Epithelial cell of proximal tubule (primary cell): ENCODE data around the gene BEND6. TPM values are rescaled to one million over a fixed set of nuclear protein-coding genes. Genes with fewer than 3 reads are reported as not detected.

Experiments used
- DNase-seq: peaks from one replicate; pipeline ENCODE4 v3.0.0-alpha.2; 2011; ENCODE audit warnings: low read depth
- H3K4me3 ChIP-seq: 2 replicates; pipeline ENCODE4 v1.5.1; 2011; ENCODE audit warnings: low read depth, mild to moderate bottlenecking, low read length
- total RNA-seq: library from RNA; depleted of rRNA; stranded (reverse); fragments of >200 nt; gene quantifications from 2 replicates; pipeline ENCODE4 v1.2.3, GENCODE V29; 2015
- TF ChIP-seq, protein P1 (sequence below): conservative IDR thresholded peaks from 2 replicates; pipeline ENCODE4 v1.5.1; 2012; ENCODE audit warnings: low read depth, mild to moderate bottlenecking, low read length

Gene BEND6
- total RNA-seq, 1 donor from 2014 or later: 6.1 TPM

DNA sequence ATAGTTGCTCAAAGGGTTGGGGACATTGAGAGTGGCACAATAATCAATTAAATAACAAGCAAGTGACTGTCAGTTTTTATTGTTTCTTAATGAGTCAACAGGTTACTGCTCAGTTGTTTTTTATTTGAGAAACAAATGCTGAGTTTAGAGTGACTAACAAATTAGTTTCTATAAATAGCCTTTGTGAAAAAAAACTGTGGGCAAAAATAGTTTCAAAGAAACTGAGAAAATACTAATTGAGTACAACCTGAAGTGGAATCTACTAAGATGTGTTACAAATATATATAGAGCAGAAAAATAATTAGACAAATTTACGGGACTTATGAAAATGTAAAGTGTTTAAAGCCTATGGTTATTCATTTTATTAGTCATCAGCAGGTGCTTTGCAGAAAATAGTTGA lies 22.3 kb downstream of the BEND6 start:
- DNase-seq: no peak
- H3K4me3 ChIP-seq: no peak overlapping the region
- TF ChIP-seq, protein P1, sequence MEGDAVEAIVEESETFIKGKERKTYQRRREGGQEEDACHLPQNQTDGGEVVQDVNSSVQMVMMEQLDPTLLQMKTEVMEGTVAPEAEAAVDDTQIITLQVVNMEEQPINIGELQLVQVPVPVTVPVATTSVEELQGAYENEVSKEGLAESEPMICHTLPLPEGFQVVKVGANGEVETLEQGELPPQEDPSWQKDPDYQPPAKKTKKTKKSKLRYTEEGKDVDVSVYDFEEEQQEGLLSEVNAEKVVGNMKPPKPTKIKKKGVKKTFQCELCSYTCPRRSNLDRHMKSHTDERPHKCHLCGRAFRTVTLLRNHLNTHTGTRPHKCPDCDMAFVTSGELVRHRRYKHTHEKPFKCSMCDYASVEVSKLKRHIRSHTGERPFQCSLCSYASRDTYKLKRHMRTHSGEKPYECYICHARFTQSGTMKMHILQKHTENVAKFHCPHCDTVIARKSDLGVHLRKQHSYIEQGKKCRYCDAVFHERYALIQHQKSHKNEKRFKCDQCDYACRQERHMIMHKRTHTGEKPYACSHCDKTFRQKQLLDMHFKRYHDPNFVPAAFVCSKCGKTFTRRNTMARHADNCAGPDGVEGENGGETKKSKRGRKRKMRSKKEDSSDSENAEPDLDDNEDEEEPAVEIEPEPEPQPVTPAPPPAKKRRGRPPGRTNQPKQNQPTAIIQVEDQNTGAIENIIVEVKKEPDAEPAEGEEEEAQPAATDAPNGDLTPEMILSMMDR: no peak

DNA sequence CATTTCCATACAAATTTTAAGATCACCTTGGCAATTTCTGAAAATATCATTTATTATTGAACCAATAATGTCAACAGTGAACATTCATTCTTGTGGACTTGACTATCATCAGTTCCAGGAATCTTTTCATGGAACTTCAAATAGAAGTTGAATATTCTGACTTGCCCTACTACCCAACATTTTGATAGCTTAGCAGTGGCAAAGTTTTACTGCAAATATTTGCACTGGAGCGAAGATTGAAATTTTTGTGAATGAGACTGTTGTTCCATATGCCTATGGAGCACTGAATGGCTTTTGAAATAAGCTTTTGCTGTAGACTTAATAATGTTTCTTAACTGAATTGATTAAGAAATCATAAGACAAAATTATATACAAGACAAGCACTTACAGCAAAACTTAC lies 23.6 kb downstream of the BEND6 start:
- TF ChIP-seq, protein P1: no peak
- DNase-seq: no peak
- no peak overlapping the region for H3K4me3 ChIP-seq

DNA sequence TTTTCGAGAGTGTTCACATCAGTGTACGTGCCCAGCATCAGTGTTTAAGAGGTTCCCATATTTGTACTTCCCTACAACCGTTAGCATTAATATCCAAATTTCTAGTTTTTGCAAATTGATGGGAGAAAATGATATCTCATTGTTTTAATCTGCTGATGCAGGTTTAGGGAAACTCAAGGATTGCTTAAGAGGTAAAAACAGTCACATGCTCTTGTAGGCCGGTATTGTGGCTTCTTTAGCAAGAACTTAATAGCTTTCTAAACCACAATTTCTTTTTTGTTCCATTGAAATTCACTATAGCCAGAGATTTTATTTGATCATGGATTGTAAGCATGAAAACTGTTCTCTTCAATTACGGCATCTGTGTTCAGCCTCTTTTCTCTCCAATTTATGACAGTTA lies 29.5 kb downstream of the BEND6 start:
- DNase-seq: no peak
- TF ChIP-seq, protein P1: no peak
- no peak overlapping the region for H3K4me3 ChIP-seq

DNA sequence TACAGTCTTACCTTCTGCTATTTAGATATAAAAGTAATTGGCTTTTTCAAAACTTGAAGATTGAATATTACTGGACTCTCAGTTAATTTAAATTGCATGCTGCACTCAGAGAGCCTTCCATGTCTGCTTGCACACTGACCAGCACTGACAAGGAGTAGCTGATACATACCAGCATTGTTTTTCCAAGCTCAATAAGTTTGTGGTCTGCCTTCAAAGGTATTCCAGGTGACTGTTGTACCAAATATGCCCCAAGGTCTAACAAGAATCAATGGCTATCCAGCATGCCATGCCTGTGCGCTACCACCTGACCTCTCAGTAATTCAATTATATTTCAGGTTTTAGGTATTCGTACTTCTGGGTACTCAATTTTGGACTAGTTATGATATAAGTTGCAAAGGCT lies 30.0 kb downstream of the BEND6 start:
- no peak for DNase-seq
- H3K4me3 ChIP-seq: no peak overlapping the region
- TF ChIP-seq, protein P1: no peak

DNA sequence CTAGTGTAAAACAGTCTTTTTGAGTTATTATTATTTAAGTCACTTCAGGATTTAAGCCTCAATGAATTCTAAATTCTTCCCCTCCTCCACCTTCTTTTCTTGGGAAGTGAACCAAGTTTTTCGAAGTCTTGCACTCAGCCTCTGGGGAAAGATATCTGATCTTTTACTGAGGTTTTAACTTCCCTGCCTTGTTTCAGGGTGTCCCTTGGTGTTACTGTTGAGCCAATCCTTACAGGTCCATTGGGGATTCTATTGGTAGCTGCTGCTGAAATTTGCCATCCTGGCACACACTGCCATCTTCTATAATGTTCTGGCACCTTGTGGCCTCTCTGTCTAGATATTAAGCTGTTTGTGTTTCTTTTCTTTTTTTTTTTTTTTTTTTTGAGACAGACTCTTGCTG lies 31.7 kb downstream of the BEND6 start:
- H3K4me3 ChIP-seq: no peak overlapping the region
- DNase-seq: no peak
- TF ChIP-seq, protein P1: no peak

DNA sequence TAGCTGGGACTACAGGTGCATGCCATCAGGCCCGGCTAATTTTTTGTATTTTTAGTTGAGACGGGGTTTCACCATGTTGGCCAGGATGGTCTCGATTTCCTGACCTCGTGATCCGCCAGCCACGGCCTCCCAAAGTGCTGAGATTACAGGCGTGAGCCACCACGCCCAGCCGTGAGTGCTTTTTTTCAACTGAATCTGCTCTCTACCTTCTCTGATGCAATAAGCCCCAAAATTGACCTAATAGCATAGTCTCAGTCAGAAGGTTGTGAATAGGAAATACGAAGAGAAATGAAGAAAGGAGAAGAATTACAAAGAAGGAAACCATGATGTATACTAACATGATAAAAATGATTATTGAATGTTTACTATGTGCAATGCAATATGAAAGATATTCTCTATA lies 33.2 kb downstream of the BEND6 start:
- H3K4me3 ChIP-seq: no peak overlapping the region
- TF ChIP-seq, protein P1: no peak
- DNase-seq: no peak

DNA sequence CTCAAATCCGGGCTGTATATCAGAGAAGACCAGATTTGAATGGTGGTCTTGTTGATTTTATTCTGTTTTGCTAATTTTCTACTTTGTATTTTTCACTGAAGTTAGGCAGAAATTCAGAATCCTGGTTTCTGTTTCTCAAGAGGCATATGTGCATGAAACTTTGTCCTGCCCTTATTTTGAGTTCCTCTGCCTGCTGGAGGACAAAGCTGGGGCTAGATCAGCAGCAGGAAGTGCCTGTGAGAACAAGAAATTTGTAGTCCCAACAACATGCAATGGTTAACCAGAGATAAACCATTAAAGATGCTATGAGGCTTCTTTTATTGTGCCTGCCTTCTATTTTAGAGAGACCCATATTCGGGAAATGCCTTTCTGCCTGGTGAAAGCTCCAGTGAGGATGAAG lies 37.1 kb downstream of the BEND6 start:
- no peak for DNase-seq
- TF ChIP-seq, protein P1: no peak
- no peak overlapping the region for H3K4me3 ChIP-seq
